ENCODE data around the gene CYSTM1. TPM values are rescaled to one million over a fixed set of nuclear protein-coding genes. Genes with fewer than 3 reads are reported as not detected.
A peak's percentile ranks its signal among the peaks of the same experiment; 100 is the strongest.

CYSTM1 gene
- polyA plus RNA-seq, 1 donor from 2014 or later, result 21.3 TPM

GRCh38 chr5:140252470-140253126 lies 77.6 kb downstream of the CYSTM1 start:
- Mint-ChIP-seq H3K36me3 (peaks cover 11% of the 10 kb centered on the region), H3K4me3 (peak overlapping the region in 2 of 4 donors; percentile 46 to 61), H3K9me3 (no peaks in the 10 kb centered on the region), H3K27ac (peak overlapping the region in 1 of 3 donors; percentile 65), H3K27me3 (no peaks in the 10 kb centered on the region), H3K4me1 (peaks cover 21 to 28% (median 25%) of the 10 kb centered on the region in 3 donors)

GRCh38 chr5:140253985-140254384 lies 79.0 kb downstream of the CYSTM1 start:
- Mint-ChIP-seq H3K9me3 (no peaks in the 10 kb centered on the region), H3K27ac (no peak overlapping the region), H3K36me3 (peaks cover 15% of the 10 kb centered on the region), H3K27me3 (no peaks in the 10 kb centered on the region), H3K4me1 (peaks cover 25 to 30% (median 25%) of the 10 kb centered on the region in 3 donors), H3K4me3 (peak overlapping the region in 1 of 4 donors; percentile 33)

- no peaks in the 10 kb centered on the region for H3K9me3 Mint-ChIP-seq
- peaks cover 13% of the 10 kb centered on the region for H3K36me3 Mint-ChIP-seq
- no peaks in the 10 kb centered on the region for H3K27me3 Mint-ChIP-seq
- peaks cover 17 to 21% (median 18%) of the 10 kb centered on the region in 3 donors for H3K4me1 Mint-ChIP-seq
- no peak overlapping the region for H3K4me3 Mint-ChIP-seq
- no peak overlapping the region for H3K27ac Mint-ChIP-seq
Measured at GRCh38 chr5:140255460-140256157, 80.6 kb downstream of the CYSTM1 start.

- no peak overlapping the region for H3K4me3 Mint-ChIP-seq
- H3K27me3 Mint-ChIP-seq, result no peaks in the 10 kb centered on the region
- peaks cover 11 to 15% (median 13%) of the 10 kb centered on the region in 3 donors for H3K4me1 Mint-ChIP-seq
- H3K9me3 Mint-ChIP-seq, result no peaks in the 10 kb centered on the region
- H3K27ac Mint-ChIP-seq, result no peak overlapping the region
- peaks cover 11% of the 10 kb centered on the region for H3K36me3 Mint-ChIP-seq
Measured at GRCh38 chr5:140256726-140257125, 81.7 kb downstream of the CYSTM1 start.

- Mint-ChIP-seq H3K4me3 (no peak overlapping the region), H3K4me1 (peaks cover 6 to 10% (median 7%) of the 10 kb centered on the region in 3 donors), H3K36me3 (peaks cover 11% of the 10 kb centered on the region), H3K27me3 (no peaks in the 10 kb centered on the region), H3K27ac (no peak overlapping the region), H3K9me3 (no peaks in the 10 kb centered on the region)
Measured at GRCh38 chr5:140258016-140258415, 83.0 kb downstream of the CYSTM1 start.

GRCh38 chr5:140258873-140259272 lies 83.9 kb downstream of the CYSTM1 start:
- H3K4me1 Mint-ChIP-seq, result peaks cover 6 to 10% (median 7%) of the 10 kb centered on the region in 3 donors

GRCh38 chr5:140259500-140259899 lies 84.5 kb downstream of the CYSTM1 start:
- Mint-ChIP-seq H3K9me3 (no peaks in the 10 kb centered on the region), H3K36me3 (peaks cover 11% of the 10 kb centered on the region), H3K27me3 (no peaks in the 10 kb centered on the region), H3K4me3 (no peak overlapping the region), H3K4me1 (peaks cover 6 to 10% (median 7%) of the 10 kb centered on the region in 3 donors), H3K27ac (no peak overlapping the region)

More at GRCh38 chr5:140258873-140259272, 83.9 kb downstream of the CYSTM1 start:
- H3K36me3 Mint-ChIP-seq, result peaks cover 11% of the 10 kb centered on the region
- no peak overlapping the region for H3K4me3 Mint-ChIP-seq
- H3K9me3 Mint-ChIP-seq, result no peaks in the 10 kb centered on the region
- H3K27ac Mint-ChIP-seq, result no peak overlapping the region
- H3K27me3 Mint-ChIP-seq, result no peaks in the 10 kb centered on the region

- H3K9me3 Mint-ChIP-seq, result no peaks in the 10 kb centered on the region
- H3K36me3 Mint-ChIP-seq, result peaks cover 11% of the 10 kb centered on the region
- no peak overlapping the region for H3K27ac Mint-ChIP-seq
- peaks cover 7 to 11% (median 7%) of the 10 kb centered on the region in 3 donors for H3K4me1 Mint-ChIP-seq
- no peak overlapping the region for H3K4me3 Mint-ChIP-seq
- no peaks in the 10 kb centered on the region for H3K27me3 Mint-ChIP-seq
Measured at GRCh38 chr5:140260089-140260656, 85.2 kb downstream of the CYSTM1 start.

GRCh38 chr5:140261403-140262171 lies 86.6 kb downstream of the CYSTM1 start:
- Mint-ChIP-seq H3K27ac (peak overlapping the region in 2 of 3 donors; percentile 16 to 40), H3K4me1 (peaks cover 11 to 18% (median 16%) of the 10 kb centered on the region in 3 donors), H3K4me3 (no peak overlapping the region), H3K9me3 (no peaks in the 10 kb centered on the region), H3K27me3 (no peaks in the 10 kb centered on the region), H3K36me3 (peaks cover 11% of the 10 kb centered on the region)

GRCh38 chr5:140262221-140262620 lies 87.2 kb downstream of the CYSTM1 start:
- H3K9me3 Mint-ChIP-seq, result no peaks in the 10 kb centered on the region
- H3K4me3 Mint-ChIP-seq, result no peak overlapping the region
- no peaks in the 10 kb centered on the region for H3K27me3 Mint-ChIP-seq
- H3K36me3 Mint-ChIP-seq, result peaks cover 10% of the 10 kb centered on the region
- H3K4me1 Mint-ChIP-seq, result peaks cover 14 to 20% (median 19%) of the 10 kb centered on the region in 3 donors
- peak overlapping the region in 2 of 3 donors; percentile 24 to 40 for H3K27ac Mint-ChIP-seq

GRCh38 chr5:140262839-140263238 lies 87.9 kb downstream of the CYSTM1 start:
- no peaks in the 10 kb centered on the region for H3K9me3 Mint-ChIP-seq
- no peaks in the 10 kb centered on the region for H3K27me3 Mint-ChIP-seq
- H3K4me1 Mint-ChIP-seq, result peaks cover 14 to 23% (median 22%) of the 10 kb centered on the region in 3 donors
- no peak overlapping the region for H3K4me3 Mint-ChIP-seq
- no peak overlapping the region for H3K27ac Mint-ChIP-seq
- peaks cover 3% of the 10 kb centered on the region for H3K36me3 Mint-ChIP-seq

- H3K27me3 Mint-ChIP-seq, result no peaks in the 10 kb centered on the region
- peak overlapping the region in 1 of 3 donors; percentile 23 for H3K27ac Mint-ChIP-seq
- no peaks in the 10 kb centered on the region for H3K9me3 Mint-ChIP-seq
- H3K4me3 Mint-ChIP-seq, result peak overlapping the region in 1 of 4 donors; percentile 13
- H3K36me3 Mint-ChIP-seq, result no peaks in the 10 kb centered on the region
- peaks cover 9 to 24% (median 22%) of the 10 kb centered on the region in 3 donors for H3K4me1 Mint-ChIP-seq
Measured at GRCh38 chr5:140265845-140266244, 90.9 kb downstream of the CYSTM1 start.

- Mint-ChIP-seq H3K4me3 (no peak overlapping the region), H3K4me1 (peaks cover 9 to 24% (median 20%) of the 10 kb centered on the region in 3 donors), H3K27ac (peak overlapping the region in 1 of 3 donors; percentile 53), H3K36me3 (peaks cover 1% of the 10 kb centered on the region), H3K27me3 (no peaks in the 10 kb centered on the region), H3K9me3 (no peaks in the 10 kb centered on the region)
Measured at GRCh38 chr5:140266471-140267200, 91.6 kb downstream of the CYSTM1 start.

GRCh38 chr5:140267201-140267540 lies 92.2 kb downstream of the CYSTM1 start:
- H3K36me3 Mint-ChIP-seq, result peaks cover 2% of the 10 kb centered on the region
- H3K27ac Mint-ChIP-seq, result peak overlapping the region in 1 of 3 donors; percentile 53
- H3K4me3 Mint-ChIP-seq, result no peak overlapping the region

More at GRCh38 chr5:140267201-140267540, 92.2 kb downstream of the CYSTM1 start:
- peaks cover 9 to 24% (median 19%) of the 10 kb centered on the region in 3 donors for H3K4me1 Mint-ChIP-seq
- H3K27me3 Mint-ChIP-seq, result no peaks in the 10 kb centered on the region
- no peaks in the 10 kb centered on the region for H3K9me3 Mint-ChIP-seq
